Measurements from ENCODE around the gene KCNMA1.

KCNMA1 gene

DNA sequence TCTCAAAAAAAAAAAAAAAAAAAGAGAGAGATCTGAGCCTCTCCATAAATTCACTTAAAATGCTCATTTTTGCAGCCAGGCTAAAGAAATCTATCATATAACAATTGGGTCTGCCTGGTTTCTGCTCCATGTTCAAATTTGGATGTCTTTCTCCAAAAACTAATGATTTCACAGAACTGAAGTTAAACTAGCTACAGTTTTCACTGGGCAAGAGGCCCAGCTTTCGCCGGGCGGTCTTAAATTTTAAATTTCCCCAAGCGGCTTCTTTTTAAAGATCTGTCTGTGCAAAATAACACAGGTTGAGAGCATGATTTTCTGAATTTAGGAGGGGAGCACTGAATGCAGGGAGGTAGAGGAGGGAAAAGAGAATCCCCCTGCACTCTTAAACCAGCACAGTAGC lies 603.4 kb downstream of the KCNMA1 start:
- Mint-ChIP-seq H3K36me3 (ENCODE audit: low read depth) (no peaks in the 10 kb centered on the region), H3K27me3 (no peaks in the 10 kb centered on the region), H3K4me1 (ENCODE audit: low read depth) (peaks cover 3% of the 10 kb centered on the region), H3K4me3 (no peak overlapping the region), H3K9me3 (no peaks in the 10 kb centered on the region), H3K27ac (no peak overlapping the region)

DNA sequence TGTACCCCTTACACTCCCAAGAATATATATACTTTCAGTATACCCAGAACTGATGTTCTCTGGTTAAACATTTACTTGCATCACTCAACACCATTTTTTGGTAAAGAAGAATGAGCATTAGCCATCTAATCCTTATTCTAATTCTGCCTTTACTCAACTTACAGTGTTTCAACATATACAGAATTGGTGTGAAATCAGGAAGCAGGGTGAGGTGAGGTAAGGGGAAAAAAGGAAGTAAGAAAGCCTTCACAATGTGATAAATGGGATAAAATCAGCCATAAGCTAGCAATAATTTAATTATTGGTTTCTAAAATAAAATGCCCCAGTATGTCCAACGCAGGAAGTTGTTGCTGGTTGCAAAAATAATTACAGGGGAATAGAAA lies 605.4 kb downstream of the KCNMA1 start:
- no peaks in the 10 kb centered on the region for H3K9me3 Mint-ChIP-seq
- H3K36me3 Mint-ChIP-seq (ENCODE audit: low read depth): no peaks in the 10 kb centered on the region
- no peak overlapping the region for H3K4me3 Mint-ChIP-seq
- H3K27me3 Mint-ChIP-seq: peaks cover 7% of the 10 kb centered on the region
- no peak overlapping the region for H3K27ac Mint-ChIP-seq
- peaks cover 3% of the 10 kb centered on the region for H3K4me1 Mint-ChIP-seq (ENCODE audit: low read depth)

DNA sequence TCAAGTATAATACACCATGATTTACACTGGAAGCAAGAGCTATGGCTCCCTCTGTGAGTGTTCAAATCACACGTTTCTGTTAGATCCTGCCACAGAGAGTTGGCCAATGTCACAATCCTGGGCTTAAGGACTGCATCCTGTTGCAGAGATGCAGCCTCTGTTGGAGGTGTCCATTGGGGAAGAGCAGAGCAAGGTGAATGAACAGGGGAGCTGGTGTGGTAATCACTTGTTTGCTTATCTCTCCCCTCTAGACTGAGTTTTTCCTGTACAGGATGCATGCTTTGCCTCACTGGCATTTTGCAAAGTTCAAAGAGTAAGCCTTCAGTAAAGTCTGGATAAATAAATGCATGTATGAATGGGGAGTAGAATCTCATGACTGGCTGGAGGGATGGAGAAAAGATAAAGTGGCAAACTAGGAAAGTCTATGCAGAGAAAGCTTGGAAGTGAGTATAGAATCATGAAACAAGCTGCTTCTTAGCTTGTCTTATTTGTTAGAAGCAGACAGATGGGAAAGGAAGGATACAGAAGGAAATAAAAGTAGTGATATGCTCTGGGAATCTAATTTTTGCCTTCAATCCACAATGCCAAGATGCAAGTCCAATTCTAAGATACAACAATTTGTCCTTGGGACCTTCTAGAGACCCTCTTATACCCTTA lies 605.9 kb downstream of the KCNMA1 start:
- Mint-ChIP-seq H3K4me1 (ENCODE audit: low read depth) (peaks cover 3% of the 10 kb centered on the region), H3K27ac (no peak overlapping the region), H3K9me3 (no peaks in the 10 kb centered on the region), H3K36me3 (ENCODE audit: low read depth) (no peaks in the 10 kb centered on the region), H3K4me3 (no peak overlapping the region), H3K27me3 (peaks cover 7% of the 10 kb centered on the region)

DNA sequence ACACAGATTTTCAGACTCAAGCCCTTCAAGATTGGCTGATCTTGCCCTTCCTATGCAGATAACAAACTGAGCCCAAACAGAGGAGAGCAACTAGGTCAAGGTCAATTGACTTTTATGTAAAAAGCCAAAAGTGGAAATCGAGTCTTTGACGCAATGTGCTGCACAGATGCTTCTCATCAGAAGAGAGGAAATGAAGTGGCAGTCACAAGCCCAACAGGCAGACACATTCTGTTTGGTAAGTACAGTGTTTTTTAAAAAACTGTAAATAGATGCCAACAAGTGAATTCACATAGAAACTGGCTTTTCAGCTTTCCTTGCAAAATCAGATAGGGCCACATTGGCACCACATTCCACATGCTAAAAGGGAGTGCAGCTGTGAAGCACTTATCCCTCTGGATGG lies 606.6 kb downstream of the KCNMA1 start:
- peaks cover 3% of the 10 kb centered on the region for H3K4me1 Mint-ChIP-seq (ENCODE audit: low read depth)
- H3K27me3 Mint-ChIP-seq: peaks cover 7% of the 10 kb centered on the region
- no peak overlapping the region for H3K27ac Mint-ChIP-seq
- no peak overlapping the region for H3K4me3 Mint-ChIP-seq
- no peaks in the 10 kb centered on the region for H3K9me3 Mint-ChIP-seq
- H3K36me3 Mint-ChIP-seq (ENCODE audit: low read depth): no peaks in the 10 kb centered on the region

DNA sequence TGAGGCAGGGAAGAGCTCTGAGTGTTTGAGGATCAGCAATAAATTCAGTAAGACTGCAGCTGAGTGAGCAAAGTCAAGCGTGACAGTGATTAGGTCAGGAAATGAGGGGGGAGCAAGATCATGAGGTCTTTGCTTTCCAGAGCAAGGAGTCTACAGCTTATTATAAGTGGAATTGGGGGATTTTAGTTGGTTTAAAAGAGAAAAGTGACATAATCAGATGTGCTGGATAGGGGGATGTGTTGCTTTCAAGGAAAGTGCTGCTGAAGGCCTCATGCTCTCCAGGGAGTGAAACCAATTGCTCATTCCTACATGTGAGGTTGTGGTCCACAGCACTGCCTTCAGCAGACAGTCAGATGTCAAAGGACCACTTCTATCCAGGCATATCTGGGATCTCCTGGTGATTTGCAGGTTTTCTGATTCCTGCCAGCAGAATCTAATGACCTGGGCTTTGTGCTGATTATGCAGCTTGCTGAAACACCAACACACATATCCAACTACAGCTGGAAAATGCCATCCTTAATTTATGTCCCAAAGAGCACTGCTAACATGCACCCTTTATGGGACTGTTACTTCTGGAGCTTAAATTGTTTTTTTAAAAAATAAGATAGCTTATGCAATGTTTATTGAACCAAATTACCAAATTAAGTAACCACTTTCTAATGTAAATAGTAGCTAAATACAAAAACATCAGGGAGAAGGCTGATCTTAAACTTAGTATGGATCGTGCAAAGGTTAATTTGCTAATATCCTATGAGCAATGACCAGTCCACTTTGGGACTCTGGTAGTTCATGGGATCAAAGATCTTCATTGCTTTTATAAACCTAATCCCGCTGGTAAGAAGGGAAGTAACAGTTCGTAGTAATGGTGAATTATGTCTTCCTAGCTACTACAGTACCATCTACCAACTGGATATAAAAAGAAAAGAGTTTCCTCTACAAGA lies 607.6 kb downstream of the KCNMA1 start:
- Mint-ChIP-seq H3K9me3 (no peaks in the 10 kb centered on the region), H3K4me3 (no peak overlapping the region), H3K4me1 (ENCODE audit: low read depth) (peaks cover 3% of the 10 kb centered on the region), H3K36me3 (ENCODE audit: low read depth) (no peaks in the 10 kb centered on the region), H3K27me3 (peaks cover 7% of the 10 kb centered on the region), H3K27ac (no peak overlapping the region)

DNA sequence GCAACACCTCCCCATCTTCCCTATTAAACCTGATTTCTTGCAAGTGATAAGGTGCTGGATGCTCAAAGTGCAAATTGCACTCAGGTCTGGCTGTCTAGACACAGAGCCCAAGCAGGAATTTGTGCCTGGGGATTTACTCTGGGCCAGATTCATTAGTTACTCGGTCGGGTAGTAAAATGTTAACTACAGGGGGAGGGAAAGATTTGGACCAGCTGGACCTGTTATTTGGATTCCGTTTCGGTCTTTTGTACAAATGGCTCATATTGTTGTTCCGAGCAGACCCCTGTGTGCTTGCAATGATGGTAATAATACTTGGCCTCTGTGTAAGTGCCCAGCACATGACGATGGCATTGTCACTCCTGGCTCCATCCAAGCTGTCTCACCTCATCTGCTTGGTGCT lies 609.6 kb downstream of the KCNMA1 start:
- H3K27me3 Mint-ChIP-seq: peaks cover 10% of the 10 kb centered on the region
- no peaks in the 10 kb centered on the region for H3K9me3 Mint-ChIP-seq
- no peak overlapping the region for H3K4me3 Mint-ChIP-seq
- no peaks in the 10 kb centered on the region for H3K36me3 Mint-ChIP-seq (ENCODE audit: low read depth)
- peaks cover 3% of the 10 kb centered on the region for H3K4me1 Mint-ChIP-seq (ENCODE audit: low read depth)
- H3K27ac Mint-ChIP-seq: no peak overlapping the region

DNA sequence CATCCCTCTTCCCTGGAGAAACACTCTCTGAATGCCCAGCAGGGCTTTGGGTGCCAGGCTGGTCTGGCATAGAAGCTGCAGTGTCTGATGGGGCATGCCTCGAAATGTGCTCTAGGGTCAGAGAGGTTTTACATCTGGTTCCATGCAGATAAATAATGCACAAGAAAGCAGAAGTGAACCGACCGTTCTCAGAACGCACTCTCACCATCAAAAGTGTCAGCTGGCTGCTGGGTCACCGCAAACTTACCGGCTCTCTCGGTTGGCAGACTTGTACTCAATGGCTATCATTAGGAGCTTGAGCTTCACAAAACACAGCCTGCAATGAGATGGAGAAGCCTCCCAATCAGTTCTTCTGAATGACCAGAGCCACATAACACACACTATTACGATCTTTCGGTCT lies 610.0 kb downstream of the KCNMA1 start:
- Mint-ChIP-seq H3K27ac (no peak overlapping the region), H3K27me3 (peaks cover 10% of the 10 kb centered on the region), H3K4me3 (no peak overlapping the region), H3K36me3 (ENCODE audit: low read depth) (no peaks in the 10 kb centered on the region), H3K4me1 (ENCODE audit: low read depth) (peaks cover 3% of the 10 kb centered on the region), H3K9me3 (no peaks in the 10 kb centered on the region)

DNA sequence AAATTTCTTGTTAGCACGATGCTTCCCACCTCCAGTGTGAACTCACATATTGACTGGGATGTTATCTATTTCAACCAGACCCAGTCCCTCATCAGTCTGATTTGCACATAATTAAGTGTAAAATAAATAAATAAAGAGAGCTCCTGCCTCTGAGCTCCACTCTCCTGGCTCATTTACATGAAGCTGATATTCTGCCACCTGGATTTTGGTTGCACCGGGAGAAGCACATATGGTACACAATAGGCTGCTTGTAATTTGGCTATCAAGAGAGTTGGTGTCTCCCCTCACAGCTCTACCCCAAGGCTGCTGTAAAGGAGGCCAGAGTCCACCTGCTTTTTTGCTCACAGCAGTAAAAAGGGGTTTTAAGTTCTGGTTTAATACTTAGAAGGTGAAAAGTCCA lies 610.5 kb downstream of the KCNMA1 start:
- Mint-ChIP-seq H3K4me1 (ENCODE audit: low read depth) (peaks cover 3% of the 10 kb centered on the region), H3K36me3 (ENCODE audit: low read depth) (no peaks in the 10 kb centered on the region), H3K4me3 (no peak overlapping the region), H3K27me3 (peaks cover 10% of the 10 kb centered on the region), H3K9me3 (no peaks in the 10 kb centered on the region), H3K27ac (no peak overlapping the region)

DNA sequence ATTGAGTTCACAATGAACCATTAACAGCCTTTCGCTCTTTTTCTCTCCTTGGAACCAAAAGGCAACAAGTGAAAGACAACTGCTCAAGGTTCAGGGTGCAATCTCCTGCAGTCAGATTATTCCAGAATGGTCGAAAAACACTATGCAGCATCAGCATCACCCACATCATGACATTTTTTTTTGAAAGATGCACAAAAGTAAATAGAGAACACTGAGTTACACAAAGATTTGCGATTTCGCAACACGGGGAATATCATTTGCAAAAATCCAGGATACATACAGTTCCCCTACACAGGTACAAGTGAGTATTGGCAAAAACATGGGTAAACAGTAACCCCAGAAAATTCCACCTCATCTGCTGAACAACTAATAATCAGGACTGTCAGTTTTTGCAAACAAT lies 611.5 kb downstream of the KCNMA1 start:
- Mint-ChIP-seq H3K27me3 (peaks cover 10% of the 10 kb centered on the region), H3K9me3 (no peaks in the 10 kb centered on the region), H3K36me3 (ENCODE audit: low read depth) (no peaks in the 10 kb centered on the region), H3K4me1 (ENCODE audit: low read depth) (peaks cover 3% of the 10 kb centered on the region), H3K4me3 (no peak overlapping the region), H3K27ac (no peak overlapping the region)

DNA sequence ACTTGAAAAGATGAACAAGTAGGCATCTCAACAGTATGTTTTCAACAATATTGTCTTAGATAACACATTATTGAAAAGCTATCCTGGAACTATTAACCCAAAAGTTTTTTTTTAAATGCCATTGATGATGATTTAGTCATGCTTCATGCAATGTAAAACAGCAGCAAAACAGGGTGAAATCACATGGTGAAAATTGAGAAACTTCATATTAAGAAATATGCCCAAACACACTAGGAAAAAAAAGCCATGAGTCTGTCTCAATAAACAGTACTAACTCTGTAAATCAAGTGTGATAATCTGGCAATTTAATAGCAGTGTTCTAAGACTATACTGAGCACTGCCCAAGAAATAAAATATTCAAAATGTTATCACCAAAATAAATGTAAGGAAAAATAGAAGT lies 613.1 kb downstream of the KCNMA1 start:
- peaks cover 10% of the 10 kb centered on the region for H3K27me3 Mint-ChIP-seq
- peaks cover 2% of the 10 kb centered on the region for H3K4me1 Mint-ChIP-seq (ENCODE audit: low read depth)
- H3K36me3 Mint-ChIP-seq (ENCODE audit: low read depth): no peaks in the 10 kb centered on the region
- no peak overlapping the region for H3K27ac Mint-ChIP-seq
- H3K9me3 Mint-ChIP-seq: no peaks in the 10 kb centered on the region
- H3K4me3 Mint-ChIP-seq: no peak overlapping the region

DNA sequence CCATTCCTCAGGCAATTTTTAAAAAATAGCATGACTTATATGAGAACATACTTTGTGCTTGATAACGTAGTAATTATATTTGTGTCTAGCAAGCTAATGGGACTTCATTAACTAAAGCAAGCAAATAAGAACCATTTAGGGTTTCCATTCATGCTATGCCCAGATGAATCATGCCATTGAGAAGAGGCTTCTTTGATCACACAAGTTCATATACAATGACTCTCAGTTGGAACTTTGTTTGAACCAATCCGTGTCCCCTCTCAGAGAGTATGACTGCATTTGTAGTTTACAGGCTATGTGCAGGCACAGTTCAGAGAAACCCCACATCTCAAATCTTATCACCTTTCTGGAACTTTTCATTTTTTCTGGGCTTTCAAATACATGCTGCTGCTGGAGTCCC lies 614.2 kb downstream of the KCNMA1 start:
- Mint-ChIP-seq H3K4me3 (no peak overlapping the region), H3K27me3 (peaks cover 9% of the 10 kb centered on the region), H3K36me3 (ENCODE audit: low read depth) (no peaks in the 10 kb centered on the region), H3K4me1 (ENCODE audit: low read depth) (no peaks in the 10 kb centered on the region), H3K9me3 (no peaks in the 10 kb centered on the region), H3K27ac (no peak overlapping the region)

DNA sequence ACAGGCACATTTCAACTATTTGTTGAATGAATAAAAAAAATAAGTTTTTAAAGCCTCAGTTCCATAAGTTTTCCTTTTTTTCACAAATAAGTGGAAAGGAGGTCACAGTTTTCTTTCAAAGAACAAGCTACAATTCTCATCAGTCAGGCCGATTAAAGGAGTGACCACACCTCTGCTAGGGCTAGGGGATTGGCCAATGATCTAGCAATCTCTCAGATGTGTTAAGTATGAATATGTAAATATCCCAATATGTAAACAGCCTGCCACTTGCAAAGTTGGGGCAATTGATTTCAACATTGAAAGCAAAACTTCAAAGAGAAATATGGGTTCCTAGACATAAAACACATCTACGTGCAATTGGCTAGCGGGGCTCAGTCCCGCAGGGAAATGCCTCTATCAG lies 614.9 kb downstream of the KCNMA1 start:
- H3K27me3 Mint-ChIP-seq: peaks cover 3% of the 10 kb centered on the region
- no peaks in the 10 kb centered on the region for H3K9me3 Mint-ChIP-seq
- H3K27ac Mint-ChIP-seq: no peak overlapping the region
- H3K4me1 Mint-ChIP-seq (ENCODE audit: low read depth): no peaks in the 10 kb centered on the region
- H3K4me3 Mint-ChIP-seq: no peak overlapping the region
- no peaks in the 10 kb centered on the region for H3K36me3 Mint-ChIP-seq (ENCODE audit: low read depth)

DNA sequence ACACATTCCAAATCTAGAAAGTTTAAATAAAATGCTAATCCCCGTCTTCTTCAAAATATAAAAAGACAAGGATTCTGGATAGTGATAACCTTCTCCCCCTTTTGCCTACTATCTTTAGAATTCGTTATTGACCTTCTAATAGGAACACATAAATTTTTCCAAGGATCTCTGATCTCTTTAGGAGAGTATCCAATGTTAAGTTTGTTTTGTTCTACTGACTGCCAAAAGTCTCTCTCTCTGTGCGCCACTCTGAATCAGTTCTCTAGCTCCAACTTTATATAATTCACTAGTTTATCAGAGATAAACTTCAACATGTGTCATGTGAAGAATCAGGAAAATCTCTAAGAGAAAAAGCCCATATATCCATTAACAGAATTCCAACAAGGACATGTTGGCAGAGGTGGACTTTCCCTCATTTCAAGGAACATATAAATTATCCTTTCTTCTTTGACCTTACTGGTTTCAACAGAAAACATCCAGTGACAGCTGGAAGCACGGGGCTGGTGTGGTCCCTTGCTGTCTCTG lies 615.6 kb downstream of the KCNMA1 start:
- H3K4me1 Mint-ChIP-seq (ENCODE audit: low read depth): no peaks in the 10 kb centered on the region
- peaks cover 3% of the 10 kb centered on the region for H3K27me3 Mint-ChIP-seq
- H3K9me3 Mint-ChIP-seq: no peaks in the 10 kb centered on the region
- no peak overlapping the region for H3K4me3 Mint-ChIP-seq
- H3K36me3 Mint-ChIP-seq (ENCODE audit: low read depth): no peaks in the 10 kb centered on the region
- H3K27ac Mint-ChIP-seq: no peak overlapping the region

DNA sequence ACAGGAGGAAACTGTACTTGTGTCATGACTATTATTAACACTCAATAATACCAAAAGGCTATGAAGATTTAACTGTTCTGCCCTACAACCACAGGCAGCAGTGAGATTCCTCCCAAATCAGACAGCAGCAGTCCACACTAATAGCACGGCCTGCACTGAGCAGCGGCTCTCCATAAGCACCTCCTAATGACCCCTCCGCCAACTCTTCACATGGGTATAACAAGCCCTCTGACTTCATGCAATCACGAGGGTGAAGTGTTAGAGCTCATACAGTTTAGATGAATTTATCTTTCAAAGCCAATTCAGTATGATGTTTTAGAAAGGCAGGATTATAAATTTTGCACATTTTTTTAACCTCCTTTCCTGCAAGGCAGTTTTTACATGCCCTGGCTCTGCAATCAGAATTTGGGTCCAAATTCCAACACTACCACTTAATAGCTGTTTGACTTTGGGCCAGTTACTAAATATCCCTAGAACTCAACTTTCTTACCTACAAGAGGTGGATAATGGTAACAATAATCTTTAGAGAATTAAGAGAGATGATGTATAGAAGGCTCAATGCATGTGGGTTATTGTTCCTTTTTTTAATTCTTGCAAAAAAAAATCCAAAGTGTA lies 617.1 kb downstream of the KCNMA1 start:
- H3K27ac Mint-ChIP-seq: no peak overlapping the region
- no peaks in the 10 kb centered on the region for H3K4me1 Mint-ChIP-seq (ENCODE audit: low read depth)
- H3K27me3 Mint-ChIP-seq: peaks cover 3% of the 10 kb centered on the region
- no peaks in the 10 kb centered on the region for H3K9me3 Mint-ChIP-seq
- H3K36me3 Mint-ChIP-seq (ENCODE audit: low read depth): no peaks in the 10 kb centered on the region
- no peak overlapping the region for H3K4me3 Mint-ChIP-seq

DNA sequence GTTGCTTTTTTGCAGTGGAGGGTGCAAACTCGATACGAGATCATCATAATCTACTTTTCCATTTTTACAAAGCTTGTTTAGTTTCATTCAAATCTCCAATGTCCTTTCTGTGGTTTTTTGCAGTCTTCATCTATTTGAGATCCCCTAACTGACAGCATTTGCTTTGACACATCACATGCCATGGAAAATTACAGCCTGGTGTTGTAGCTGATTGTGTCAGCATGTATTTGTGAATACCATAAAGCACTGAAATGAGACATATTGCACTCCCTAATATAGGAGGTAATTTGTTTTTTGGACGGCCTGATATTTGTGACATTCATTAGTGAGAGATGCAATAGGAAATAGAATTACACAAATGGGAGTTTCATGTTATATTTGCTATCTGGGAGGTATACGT lies 620.8 kb downstream of the KCNMA1 start:
- Mint-ChIP-seq H3K4me1 (ENCODE audit: low read depth) (no peaks in the 10 kb centered on the region), H3K4me3 (no peak overlapping the region), H3K27ac (no peak overlapping the region), H3K27me3 (no peaks in the 10 kb centered on the region), H3K9me3 (no peaks in the 10 kb centered on the region), H3K36me3 (ENCODE audit: low read depth) (no peaks in the 10 kb centered on the region)
